SH-SY5Y (cell line): ENCODE data around the gene ANKRD13D.

Experiments
- GATA2 ChIP-seq: IDR thresholded peaks from 2 replicates; pipeline ENCODE4 v1.6.1; 2011; ENCODE audit warnings: mild to moderate bottlenecking, low read depth, low read length
- GATA3 ChIP-seq: IDR thresholded peaks from 2 replicates; pipeline ENCODE4 v1.6.1; 2011; ENCODE audit warnings: low read depth, mild to moderate bottlenecking, low read length, moderate library complexity

DNA sequence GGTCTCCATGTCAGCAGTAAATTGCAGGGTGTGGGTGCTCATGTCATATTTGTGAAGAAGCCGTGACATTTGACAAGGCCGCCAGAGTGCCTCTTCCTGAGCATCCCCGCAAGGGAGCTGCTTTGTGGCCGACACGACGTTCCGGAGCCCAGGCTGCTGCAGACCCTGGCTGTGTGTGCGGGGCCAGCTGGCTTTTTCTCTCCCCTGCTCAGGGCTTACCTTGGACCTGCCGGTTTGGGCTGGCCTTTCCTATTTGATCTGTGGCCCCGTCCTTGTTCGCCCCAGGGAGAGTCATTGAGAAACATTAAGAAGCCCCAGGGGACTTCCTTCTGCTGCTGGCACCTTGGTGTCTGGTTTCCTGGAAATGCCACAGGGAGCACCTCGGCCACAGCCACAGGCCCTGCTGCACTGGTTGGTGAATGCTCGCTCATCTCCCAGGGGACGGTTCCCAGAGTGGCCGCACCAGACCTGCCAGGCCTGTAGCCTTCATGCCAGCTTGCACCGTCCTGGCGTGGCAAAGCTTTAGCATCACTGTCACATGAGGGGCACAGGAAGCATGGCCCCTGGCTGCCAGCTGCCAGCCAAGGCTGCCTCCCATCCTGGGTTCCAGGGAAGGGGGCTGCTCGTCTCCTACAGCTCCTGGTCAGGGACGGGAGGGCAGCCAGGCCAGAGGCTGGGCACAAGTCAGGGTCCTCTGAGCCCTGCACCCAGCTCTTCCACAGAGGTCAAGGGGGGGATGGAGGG is 17.4 kb upstream of the ANKRD13D start:
- TF ChIP-seq GATA2 (no peak), GATA3 (no peak)
